ENCODE results near the gene SMARCAL1. TPM values are rescaled to one million over a fixed set of nuclear protein-coding genes. Genes with fewer than 3 reads are reported as not detected.

SMARCAL1 gene
- total RNA-seq, 4 donors from 2014 or later, result 27.3 to 76.7 (median 34.4) TPM

DNA sequence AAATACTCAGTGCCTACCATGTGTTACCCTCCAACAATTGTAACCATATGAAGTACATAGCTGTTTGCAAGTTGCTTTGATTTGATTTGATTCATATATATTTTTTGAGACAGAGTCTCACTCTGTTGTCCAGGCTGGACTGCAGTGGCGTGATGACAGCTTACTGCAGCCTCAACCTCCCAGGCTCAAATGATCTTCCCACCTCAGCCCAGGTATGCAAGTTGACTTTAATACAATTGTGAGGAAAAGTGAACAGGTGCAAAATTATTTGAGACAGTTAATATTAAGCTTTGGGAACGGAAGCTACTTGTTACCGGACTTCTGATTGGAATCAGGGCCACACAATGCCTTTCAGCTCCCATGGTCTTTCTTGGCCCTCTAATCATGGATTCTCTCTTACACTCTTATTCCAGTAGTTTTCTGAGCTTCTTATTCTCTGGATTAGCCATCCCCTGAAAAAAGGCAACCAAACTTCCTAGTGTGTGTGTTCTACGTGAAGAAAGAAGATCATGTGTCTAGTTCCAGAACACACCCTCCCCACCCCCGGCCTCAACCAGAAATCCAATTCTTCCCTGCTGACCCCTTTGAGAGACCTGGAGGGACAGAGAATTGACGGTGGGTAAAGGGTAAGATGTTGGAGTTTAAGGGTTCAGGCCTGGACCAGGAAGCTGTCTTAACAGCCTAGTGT, 85.2 kb downstream of the SMARCAL1 start:
- Histone ChIP-seq H3K9me3 (no peaks in the 10 kb centered on the region), H3K27ac (peak overlapping the region in 3 of 4 donors; percentile 63 to 81 (median 81)), H3K27me3 (no peaks in the 10 kb centered on the region), H3K4me3 (peak overlapping the region in 3 of 4 donors; percentile 74 to 94 (median 79)), H3K4me1 (peaks cover 0 to 29% (median 3%) of the 10 kb centered on the region in 4 donors), H3K36me3 (peaks cover 0 to 27% (median 0%) of the 10 kb centered on the region in 3 donors)
- TF ChIP-seq, protein P1, sequence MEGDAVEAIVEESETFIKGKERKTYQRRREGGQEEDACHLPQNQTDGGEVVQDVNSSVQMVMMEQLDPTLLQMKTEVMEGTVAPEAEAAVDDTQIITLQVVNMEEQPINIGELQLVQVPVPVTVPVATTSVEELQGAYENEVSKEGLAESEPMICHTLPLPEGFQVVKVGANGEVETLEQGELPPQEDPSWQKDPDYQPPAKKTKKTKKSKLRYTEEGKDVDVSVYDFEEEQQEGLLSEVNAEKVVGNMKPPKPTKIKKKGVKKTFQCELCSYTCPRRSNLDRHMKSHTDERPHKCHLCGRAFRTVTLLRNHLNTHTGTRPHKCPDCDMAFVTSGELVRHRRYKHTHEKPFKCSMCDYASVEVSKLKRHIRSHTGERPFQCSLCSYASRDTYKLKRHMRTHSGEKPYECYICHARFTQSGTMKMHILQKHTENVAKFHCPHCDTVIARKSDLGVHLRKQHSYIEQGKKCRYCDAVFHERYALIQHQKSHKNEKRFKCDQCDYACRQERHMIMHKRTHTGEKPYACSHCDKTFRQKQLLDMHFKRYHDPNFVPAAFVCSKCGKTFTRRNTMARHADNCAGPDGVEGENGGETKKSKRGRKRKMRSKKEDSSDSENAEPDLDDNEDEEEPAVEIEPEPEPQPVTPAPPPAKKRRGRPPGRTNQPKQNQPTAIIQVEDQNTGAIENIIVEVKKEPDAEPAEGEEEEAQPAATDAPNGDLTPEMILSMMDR (IDR thresholded peaks at IDR 0.05), result no peak
- TF ChIP-seq POLR2A (IDR thresholded peaks at IDR 0.05), result no peak
- DNase-seq, result no peak

DNA sequence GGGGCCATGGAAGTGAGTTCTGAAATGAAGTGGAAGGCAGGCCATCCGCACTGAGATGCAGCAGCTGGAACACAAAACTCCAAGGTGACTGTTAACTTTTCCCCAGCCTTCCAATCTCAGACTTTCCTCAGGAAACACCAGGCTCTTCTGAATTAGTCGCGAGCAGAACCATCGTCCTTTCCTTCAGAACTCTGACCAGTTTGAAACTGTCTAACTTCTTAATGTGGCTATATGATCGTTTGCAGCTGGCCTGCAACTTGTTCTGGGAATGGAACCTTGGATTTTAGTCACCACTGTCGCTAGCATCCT, 85.7 kb downstream of the SMARCAL1 start:
- Histone ChIP-seq H3K27ac (peak overlapping the region; percentile 63 to 85 (median 81)), H3K27me3 (no peaks in the 10 kb centered on the region), H3K36me3 (peaks cover 0 to 32% (median 0%) of the 10 kb centered on the region in 3 donors), H3K4me1 (peaks cover 0 to 29% (median 3%) of the 10 kb centered on the region in 4 donors), H3K4me3 (peak overlapping the region; percentile 74 to 94 (median 79)), H3K9me3 (no peaks in the 10 kb centered on the region)
- TF ChIP-seq, protein P1 (IDR thresholded peaks at IDR 0.05), result no peak
- TF ChIP-seq POLR2A (IDR thresholded peaks at IDR 0.05), result no peak
- no peak for DNase-seq

DNA sequence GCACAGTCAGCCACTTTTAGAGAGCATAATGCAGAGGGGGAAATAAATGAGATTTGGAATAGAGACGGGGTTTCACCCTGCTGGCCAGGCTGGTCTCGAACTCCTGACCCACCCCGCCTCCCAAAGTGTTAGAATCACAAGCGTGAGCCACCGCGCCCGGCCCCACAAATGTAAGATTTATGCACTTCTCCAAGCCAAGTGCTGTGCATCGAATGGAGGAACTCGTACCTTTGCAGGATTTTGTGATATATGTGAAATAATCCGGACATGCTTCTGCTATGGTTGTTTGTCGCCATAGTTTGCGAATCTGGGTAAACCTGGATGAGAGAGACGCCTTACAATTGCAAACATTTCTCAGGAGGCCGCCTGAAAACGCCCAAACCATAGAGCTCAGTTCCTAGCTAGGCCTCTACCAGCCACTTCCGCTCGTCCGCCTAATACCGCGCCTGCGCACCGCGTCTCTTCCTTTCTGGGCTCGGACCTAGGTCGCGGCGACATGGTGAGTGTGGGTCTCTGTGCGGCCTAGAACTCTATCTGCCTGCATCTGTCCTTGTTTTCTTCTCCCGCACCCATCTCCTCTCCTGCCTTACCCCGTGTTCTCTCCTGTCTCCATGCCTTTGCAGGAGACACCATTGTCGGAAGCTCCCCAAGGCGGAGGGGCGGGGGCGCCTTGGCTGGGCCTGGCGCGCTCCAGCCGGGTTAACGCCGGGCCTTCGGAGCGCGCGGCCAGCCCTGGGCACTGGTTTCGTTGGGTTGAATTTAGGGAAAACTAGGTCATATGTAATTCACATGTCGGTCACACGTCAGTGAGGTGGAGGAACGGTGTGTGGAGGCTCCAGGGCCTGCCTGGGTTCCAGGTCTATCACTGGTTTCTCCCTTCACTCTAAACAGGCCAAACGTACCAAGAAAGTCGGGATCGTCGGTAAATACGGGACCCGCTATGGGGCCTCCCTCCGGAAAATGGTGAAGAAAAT, 86.4 kb downstream of the SMARCAL1 start, which contains the start of gene RPL37A:
Gene RPL37A (plus strand): TSS at position 466 of the 974 bp plus-strand sequence. CDS start 31 bp downstream, at position 497.
- Histone ChIP-seq H3K27ac (peak within 1 kb of the TSS; percentile 63 to 85 (median 81)), H3K4me1 (peaks cover 0 to 29% (median 3%) of the 10 kb centered on the region in 4 donors), H3K36me3 (peaks cover 0 to 39% (median 0%) of the 10 kb centered on the region in 3 donors), H3K4me3 (peak within 1 kb of the TSS; percentile 74 to 94 (median 79)), H3K9me3 (no peaks in the 10 kb centered on the region), H3K27me3 (no peaks in the 10 kb centered on the region)
- peak; percentile 90 to 96 (median 92) for DNase-seq
- TF ChIP-seq POLR2A (IDR thresholded peaks at IDR 0.05), result peak; percentile 79 to 86
- TF ChIP-seq, protein P1 (IDR thresholded peaks at IDR 0.05), result peak in 1 of 6 experiments; percentile 2

DNA sequence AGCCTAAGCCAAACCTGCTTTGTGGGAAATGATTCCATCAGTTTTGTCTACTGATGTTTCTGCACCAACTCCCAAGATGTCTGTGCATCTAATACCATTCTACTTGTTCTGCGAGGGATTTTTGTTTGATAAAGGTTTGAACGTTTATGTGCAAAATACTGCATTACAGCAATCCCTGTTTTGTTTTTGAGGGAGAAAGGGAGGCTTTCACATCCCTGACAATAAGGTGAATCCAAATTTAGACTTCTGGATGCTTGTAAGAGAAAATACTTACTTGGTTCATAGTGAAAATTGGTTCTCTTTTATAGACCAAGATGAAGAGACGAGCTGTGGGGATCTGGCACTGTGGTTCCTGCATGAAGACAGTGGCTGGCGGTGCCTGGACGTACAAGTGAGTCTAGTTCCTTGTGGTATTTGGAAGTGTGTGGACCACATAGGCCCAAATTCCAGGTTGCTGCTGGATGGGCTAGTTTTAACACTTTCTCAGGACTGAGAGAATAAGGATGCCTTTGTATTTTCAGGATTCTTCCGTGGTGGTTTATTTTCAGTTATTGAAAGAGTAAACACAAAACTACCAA, 87.4 kb downstream of the SMARCAL1 start:
- H3K4me3 ChIP-seq, result peak overlapping the region; percentile 74 to 94 (median 79)
- TF ChIP-seq, protein P1 (IDR thresholded peaks at IDR 0.05), result no peak
- TF ChIP-seq POLR2A (IDR thresholded peaks at IDR 0.05), result no peak
- H3K9me3 ChIP-seq, result no peaks in the 10 kb centered on the region
- H3K4me1 ChIP-seq, result peaks cover 0 to 29% (median 3%) of the 10 kb centered on the region in 4 donors
- H3K27ac ChIP-seq, result peak overlapping the region; percentile 63 to 85 (median 81)
- H3K36me3 ChIP-seq, result peaks cover 0 to 48% (median 0%) of the 10 kb centered on the region in 3 donors
- H3K27me3 ChIP-seq, result no peaks in the 10 kb centered on the region
- DNase-seq, result no peak

DNA sequence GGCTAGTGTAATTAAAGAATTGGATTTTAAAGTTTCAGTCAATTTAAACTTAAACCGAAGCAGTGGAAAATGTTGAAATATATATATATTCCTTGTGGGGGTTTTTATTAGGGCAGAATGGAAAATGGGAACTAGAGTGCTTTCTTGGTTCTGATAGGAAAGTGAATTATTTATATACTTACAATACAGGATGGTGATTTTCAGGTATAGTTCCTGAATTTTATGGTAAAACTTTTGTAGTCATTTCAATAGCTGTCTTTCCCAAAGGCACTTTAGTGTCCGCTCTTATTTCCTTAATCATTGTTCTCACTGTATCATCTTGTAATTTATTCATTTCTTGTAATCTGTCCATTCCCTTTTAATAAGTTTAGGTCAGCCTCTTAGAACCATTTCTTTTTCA, 88.3 kb downstream of the SMARCAL1 start:
- H3K9me3 ChIP-seq, result no peaks in the 10 kb centered on the region
- TF ChIP-seq, protein P1 (IDR thresholded peaks at IDR 0.05), result no peak
- no peak for TF ChIP-seq POLR2A (IDR thresholded peaks at IDR 0.05)
- H3K27me3 ChIP-seq, result no peaks in the 10 kb centered on the region
- H3K27ac ChIP-seq, result no peak overlapping the region
- no peak overlapping the region for H3K4me3 ChIP-seq
- no peak for DNase-seq
- peaks cover 0 to 29% (median 3%) of the 10 kb centered on the region in 4 donors for H3K4me1 ChIP-seq
- H3K36me3 ChIP-seq, result peaks cover 0 to 56% (median 0%) of the 10 kb centered on the region in 3 donors

Measured in Peyer's patch (tissue), 4 donors.